ENCODE results near the gene ELOB. TPM values are rescaled to one million over a fixed set of nuclear protein-coding genes. Genes with fewer than 3 reads are reported as not detected.
A peak's percentile ranks its signal among the peaks of the same experiment; 100 is the strongest.

Gene ELOB
- total and polyA plus RNA-seq, 2 of the 13 experiments (the other 11 are each of a cell fraction or from before 2014, with no cell fraction given): 208 to 225 TPM

GRCh38 chr16:2767140-2767731 is 9.8 kb downstream of the ELOB start:
- peaks cover 12% of the 10 kb centered on the region for H4K20me1 ChIP-seq (ENCODE audit: insufficient read depth, low read length)
- POLR2A ChIA-PET: interaction anchor here (1.2 to 3.5 kb wide), 2 partner anchors 9 to 14 kb away, joined by 4 to 15 read pairs; partner anchors contain the start of gene SRRM2
- BruUV-seq (replicated peaks): no TSS peak
- in situ Hi-C loops (cut with HindIII; ENCODE audit: extremely low pct_ligation_motif_present, low pct_unique_long_range_greater_than_20kb) (no loop called here), intact Hi-C loops (cut with micrococcal nuclease; ENCODE audit: unreplicated experiment) (no loop called here)
- no peak overlapping the region for H3K9ac ChIP-seq (ENCODE audit: insufficient read depth, low read depth, low read length)
- ATAC-seq (no peak), FAIRE-seq (no peak), DNase-seq (ENCODE audit: low spot score) (no peak)
- no peak overlapping the region for H3K4me3 ChIP-seq (replicated peaks in 1 of 3; ENCODE audit: insufficient read depth in 1 of 3, low read depth in 2 of 3, low read length in 3 of 3)
- peaks cover 22% of the 10 kb centered on the region for H3K79me2 ChIP-seq (ENCODE audit: insufficient read depth, low read length)
- H3K27me3 ChIP-seq (ENCODE audit: control insufficient read depth in 1 of 2, insufficient read depth in 2 of 2, low read length in 2 of 2): no peaks in the 10 kb centered on the region
- whole genome bisulfite sequencing (ENCODE audit: low lambda C conversion rate): 100% methylated on average over 3 of the region's 19 CpGs
- H3K9me3 ChIP-seq (ENCODE audit: low read length): no peaks in the 10 kb centered on the region
- no peaks in the 10 kb centered on the region for H3K4me1 ChIP-seq (ENCODE audit: insufficient read depth, low read length)
- no peak overlapping the region for H3K4me2 ChIP-seq (ENCODE audit: low read depth, low read length)
- CTCF ChIA-PET (ENCODE audit: low intra/inter-chr PET ratio, low total read pairs): no interaction called here
- peak; percentile 28; the same call in 1 of the 2 replicates for TF ChIP-seq TBX2 (CRISPR knock-in tag; IDR thresholded peaks at IDR 0.05; ENCODE audit: borderline replicate concordance)
- TF ChIP-seq RBFOX2 (IDR thresholded peaks at IDR 0.05; ENCODE audit: low read depth, low read length): peak; percentile 61
- no peak for TF ChIP-seq PRPF4 (IDR thresholded peaks at IDR 0.05; ENCODE audit: low read depth, low read length, poor library complexity, severe bottlenecking)
- TF ChIP-seq AGO2 (optimal IDR thresholded peaks at IDR 0.05; ENCODE audit: low read depth, low read length): peak; percentile 95
- peak; percentile 5; the same call in 1 of the 2 replicates for TF ChIP-seq POLR2AphosphoS2 (IDR thresholded peaks at IDR 0.05; ENCODE audit: low read depth, low read length)
- H2AFZ ChIP-seq (ENCODE audit: low read length): no peak overlapping the region
- H3K36me3 ChIP-seq (replicated peaks in 1 of 2; ENCODE audit: control insufficient read depth in 1 of 2, insufficient read depth in 2 of 2, low read length in 2 of 2): peaks cover 47 to 98% of the 10 kb centered on the region in 2 experiments
- no peak overlapping the region for H3K27ac ChIP-seq (ENCODE audit: extremely low read length, insufficient read depth, low read length)

- no peak overlapping the region for H3K4me3 ChIP-seq (replicated peaks in 1 of 3; ENCODE audit: insufficient read depth in 1 of 3, low read depth in 2 of 3, low read length in 3 of 3)
- H3K79me2 ChIP-seq (ENCODE audit: insufficient read depth, low read length): peaks cover 22% of the 10 kb centered on the region
- no peak overlapping the region for H3K4me2 ChIP-seq (ENCODE audit: low read depth, low read length)
- no TSS peak for BruUV-seq (replicated peaks)
- no peaks in the 10 kb centered on the region for H3K9me3 ChIP-seq (ENCODE audit: low read length)
- H3K27ac ChIP-seq (ENCODE audit: extremely low read length, insufficient read depth, low read length): no peak overlapping the region
- in situ Hi-C loops (cut with HindIII; ENCODE audit: extremely low pct_ligation_motif_present, low pct_unique_long_range_greater_than_20kb): no loop called here
- H4K20me1 ChIP-seq (ENCODE audit: insufficient read depth, low read length): peaks cover 11% of the 10 kb centered on the region
- 97% methylated on average over 41 of the region's 44 CpGs for WGBS (ENCODE audit: low lambda C conversion rate)
- ChIA-PET CTCF (ENCODE audit: low intra/inter-chr PET ratio, low total read pairs) (no interaction called here), POLR2A (interaction anchor here (1.2 to 3.5 kb wide), 2 partner anchors 9 to 14 kb away, joined by 4 to 15 read pairs; partner anchors contain the start of gene SRRM2)
- H3K9ac ChIP-seq (ENCODE audit: insufficient read depth, low read depth, low read length): no peak overlapping the region
- FAIRE-seq (no peak), DNase-seq (ENCODE audit: low spot score) (no peak), ATAC-seq (no peak)
- H3K27me3 ChIP-seq (ENCODE audit: control insufficient read depth in 1 of 2, insufficient read depth in 2 of 2, low read length in 2 of 2): no peaks in the 10 kb centered on the region
- H3K36me3 ChIP-seq (replicated peaks in 1 of 2; ENCODE audit: control insufficient read depth in 1 of 2, insufficient read depth in 2 of 2, low read length in 2 of 2): peaks cover 52 to 99% of the 10 kb centered on the region in 2 experiments
- H2AFZ ChIP-seq (ENCODE audit: low read length): no peak overlapping the region
- TF ChIP-seq PRPF4 (IDR thresholded peaks at IDR 0.05; ENCODE audit: low read depth, low read length, poor library complexity, severe bottlenecking) (peak; percentile 11), RBM22 (optimal IDR thresholded peaks at IDR 0.05; ENCODE audit: low read length) (peak; percentile 13), CENPT (CRISPR knock-in tag; IDR thresholded peaks at IDR 0.05; ENCODE audit: low read depth) (no peak), POLR2AphosphoS2 (IDR thresholded peaks at IDR 0.05; ENCODE audit: low read depth, low read length) (peak; percentile 33; the same call in 1 of the 2 replicates), POLR2G (IDR thresholded peaks at IDR 0.05; ENCODE audit: low read depth, low read length) (peak; percentile 22), POLR2A (IDR thresholded peaks at IDR 0.05; ENCODE audit: insufficient read depth in 1 of 2, low read depth in 2 of 2, low read length in 2 of 2) (0 out of 4 replicates have a peak, but pooled peaks of 1 of the 2 experiments have one; percentile 21)
- TF ChIP-seq, protein P1, sequence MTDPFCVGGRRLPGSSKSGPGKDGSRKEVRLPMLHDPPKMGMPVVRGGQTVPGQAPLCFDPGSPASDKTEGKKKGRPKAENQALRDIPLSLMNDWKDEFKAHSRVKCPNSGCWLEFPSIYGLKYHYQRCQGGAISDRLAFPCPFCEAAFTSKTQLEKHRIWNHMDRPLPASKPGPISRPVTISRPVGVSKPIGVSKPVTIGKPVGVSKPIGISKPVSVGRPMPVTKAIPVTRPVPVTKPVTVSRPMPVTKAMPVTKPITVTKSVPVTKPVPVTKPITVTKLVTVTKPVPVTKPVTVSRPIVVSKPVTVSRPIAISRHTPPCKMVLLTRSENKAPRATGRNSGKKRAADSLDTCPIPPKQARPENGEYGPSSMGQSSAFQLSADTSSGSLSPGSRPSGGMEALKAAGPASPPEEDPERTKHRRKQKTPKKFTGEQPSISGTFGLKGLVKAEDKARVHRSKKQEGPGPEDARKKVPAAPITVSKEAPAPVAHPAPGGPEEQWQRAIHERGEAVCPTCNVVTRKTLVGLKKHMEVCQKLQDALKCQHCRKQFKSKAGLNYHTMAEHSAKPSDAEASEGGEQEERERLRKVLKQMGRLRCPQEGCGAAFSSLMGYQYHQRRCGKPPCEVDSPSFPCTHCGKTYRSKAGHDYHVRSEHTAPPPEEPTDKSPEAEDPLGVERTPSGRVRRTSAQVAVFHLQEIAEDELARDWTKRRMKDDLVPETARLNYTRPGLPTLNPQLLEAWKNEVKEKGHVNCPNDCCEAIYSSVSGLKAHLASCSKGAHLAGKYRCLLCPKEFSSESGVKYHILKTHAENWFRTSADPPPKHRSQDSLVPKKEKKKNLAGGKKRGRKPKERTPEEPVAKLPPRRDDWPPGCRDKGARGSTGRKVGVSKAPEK (CRISPR knock-in tag; IDR thresholded peaks at IDR 0.05; ENCODE audit: borderline replicate concordance): no peak
- intact Hi-C loops (cut with micrococcal nuclease; ENCODE audit: unreplicated experiment): no loop called here
- no peaks in the 10 kb centered on the region for H3K4me1 ChIP-seq (ENCODE audit: insufficient read depth, low read length)
These were observed 10.5 kb downstream of the ELOB start for GRCh38 chr16:2766430-2767139.

Data from HepG2 (cell line).